ENCODE measurements around the gene TH.
"Not testable (repeated sequence)": the region's sequence is repeated elsewhere in the genome, so short reads cannot be mapped to it uniquely, and the experiment has no call there.

The TH gene

DNA sequence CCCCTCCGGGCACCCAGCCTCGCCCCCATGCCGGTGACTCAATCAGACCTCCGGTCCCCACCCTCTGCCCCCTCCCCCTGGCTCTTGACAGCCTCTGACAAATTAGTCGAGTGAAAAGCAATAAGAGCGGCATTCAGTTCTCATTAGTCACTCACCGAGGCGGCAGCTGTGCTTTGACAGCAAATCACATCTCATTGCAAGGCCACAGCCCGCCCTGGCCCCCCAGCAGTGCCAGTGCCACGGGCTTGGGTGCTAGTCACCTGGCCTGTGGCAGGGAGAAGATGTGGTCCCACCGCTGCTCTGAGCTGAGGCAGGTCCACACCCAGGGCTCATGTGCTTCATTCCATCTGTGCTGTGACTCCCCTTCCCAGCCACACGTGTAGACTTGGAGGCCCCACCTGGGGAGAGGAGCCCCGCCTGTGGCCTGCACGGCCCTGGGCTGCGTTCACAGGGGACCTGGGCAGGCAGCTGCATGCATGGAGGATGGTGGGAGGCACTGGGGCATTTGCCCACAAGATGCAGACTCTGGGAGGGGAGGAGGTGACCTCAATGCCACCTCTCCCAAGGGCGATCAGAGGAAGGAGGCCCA lies 7.4 kb upstream of the TH start:
- POLR2A ChIA-PET = no interaction called here
- DNase-seq (ENCODE audit: extremely low spot score) = no peak
- CTCF ChIA-PET = interaction anchor here (0.8 kb wide), 2 partner anchors 16 to 242 kb away, joined by 3 read pairs; no protein-coding TSS in a partner anchor
- TF ChIP-seq, protein P1, sequence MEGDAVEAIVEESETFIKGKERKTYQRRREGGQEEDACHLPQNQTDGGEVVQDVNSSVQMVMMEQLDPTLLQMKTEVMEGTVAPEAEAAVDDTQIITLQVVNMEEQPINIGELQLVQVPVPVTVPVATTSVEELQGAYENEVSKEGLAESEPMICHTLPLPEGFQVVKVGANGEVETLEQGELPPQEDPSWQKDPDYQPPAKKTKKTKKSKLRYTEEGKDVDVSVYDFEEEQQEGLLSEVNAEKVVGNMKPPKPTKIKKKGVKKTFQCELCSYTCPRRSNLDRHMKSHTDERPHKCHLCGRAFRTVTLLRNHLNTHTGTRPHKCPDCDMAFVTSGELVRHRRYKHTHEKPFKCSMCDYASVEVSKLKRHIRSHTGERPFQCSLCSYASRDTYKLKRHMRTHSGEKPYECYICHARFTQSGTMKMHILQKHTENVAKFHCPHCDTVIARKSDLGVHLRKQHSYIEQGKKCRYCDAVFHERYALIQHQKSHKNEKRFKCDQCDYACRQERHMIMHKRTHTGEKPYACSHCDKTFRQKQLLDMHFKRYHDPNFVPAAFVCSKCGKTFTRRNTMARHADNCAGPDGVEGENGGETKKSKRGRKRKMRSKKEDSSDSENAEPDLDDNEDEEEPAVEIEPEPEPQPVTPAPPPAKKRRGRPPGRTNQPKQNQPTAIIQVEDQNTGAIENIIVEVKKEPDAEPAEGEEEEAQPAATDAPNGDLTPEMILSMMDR (IDR thresholded peaks at IDR 0.05; ENCODE audit: control extremely low read depth, extremely low read depth, low read depth, missing control alignments) = no peak

DNA sequence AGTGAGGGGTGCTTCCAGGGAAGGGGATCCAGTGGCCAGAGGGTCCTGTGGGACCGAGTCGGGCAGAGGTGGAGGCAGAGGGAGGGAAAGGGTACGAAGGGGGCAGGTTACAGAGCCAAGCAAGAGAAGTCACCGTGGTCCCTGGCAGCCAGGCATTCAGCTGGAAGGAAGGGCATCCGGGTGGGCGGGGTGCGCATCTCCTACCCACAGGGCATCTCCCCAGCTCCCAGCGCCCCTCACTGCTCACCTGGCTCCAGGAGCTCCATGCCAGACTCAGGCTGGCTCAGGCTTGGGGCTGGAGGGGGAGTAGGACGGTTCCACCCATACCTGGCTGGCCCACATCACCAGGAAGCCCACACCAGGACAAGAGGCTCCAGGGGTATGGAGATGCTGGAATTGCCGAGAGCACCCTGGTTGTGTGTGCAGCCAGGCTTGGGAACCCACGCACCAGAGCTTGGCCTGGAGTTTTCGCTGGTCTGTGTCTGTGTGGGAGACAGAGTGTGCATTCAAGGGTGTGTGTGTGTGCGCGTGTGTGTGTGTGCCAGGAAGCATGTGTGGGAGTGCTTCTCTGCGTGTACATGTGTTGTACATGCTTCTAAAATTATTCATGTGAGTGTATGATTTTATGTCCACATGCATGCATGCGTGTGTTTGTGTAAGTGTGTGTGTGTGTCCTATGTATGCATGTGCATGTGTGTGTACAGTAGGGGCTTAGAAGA lies 6.6 kb upstream of the TH start:
- POLR2A ChIA-PET; DNase-seq (ENCODE audit: extremely low spot score); CTCF ChIA-PET: not testable (repeated sequence)

DNA sequence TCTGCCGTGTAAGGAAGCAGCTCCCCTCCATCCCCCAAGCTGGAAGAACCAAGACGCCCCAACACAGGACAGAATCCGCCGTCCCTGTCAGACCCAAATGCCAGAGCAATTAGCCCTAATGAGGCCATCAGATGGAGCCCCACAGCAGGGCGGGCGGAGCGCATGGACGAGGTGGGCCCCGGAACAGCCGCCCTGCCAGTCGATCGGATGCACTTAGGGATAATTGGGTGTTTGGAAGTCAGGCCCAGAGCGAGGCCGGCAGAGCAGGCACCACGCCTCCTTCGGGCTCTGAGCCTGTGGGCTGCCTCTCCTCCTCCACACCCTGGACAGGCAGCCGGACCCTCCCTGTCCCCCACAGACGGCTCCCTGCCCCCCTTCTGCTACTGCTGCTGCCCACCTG lies 5.5 kb upstream of the TH start:
- TF ChIP-seq, protein P1 (IDR thresholded peaks at IDR 0.05; ENCODE audit: control extremely low read depth, extremely low read depth, low read depth, missing control alignments) = no peak
- CTCF ChIA-PET = no interaction called here
- POLR2A ChIA-PET = no interaction called here
- DNase-seq (ENCODE audit: extremely low spot score) = no peak

DNA sequence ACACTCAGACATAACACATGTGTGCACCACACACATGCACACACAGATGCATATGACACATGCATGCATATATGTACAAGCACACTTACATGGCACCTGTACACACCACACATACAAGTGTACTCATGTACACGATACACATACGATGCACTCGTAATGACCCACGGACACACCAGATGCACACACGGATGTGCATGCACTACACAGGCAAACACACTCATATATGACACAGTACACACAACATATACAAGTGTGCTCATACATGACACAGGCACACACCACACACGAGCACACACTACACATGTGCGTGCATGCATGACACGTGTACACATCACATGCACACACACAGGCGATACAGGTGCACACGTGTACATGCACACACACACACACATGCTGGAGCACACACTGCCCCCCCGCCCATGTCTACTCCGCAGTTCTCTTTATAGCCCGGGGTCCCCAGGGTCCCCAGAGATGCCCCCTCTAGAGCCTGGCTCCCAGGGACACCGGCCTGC lies 4.8 kb upstream of the TH start:
- DNase-seq (ENCODE audit: extremely low spot score) = no peak
- TF ChIP-seq, protein P1 (IDR thresholded peaks at IDR 0.05; ENCODE audit: control extremely low read depth, extremely low read depth, low read depth, missing control alignments) = no peak
- CTCF ChIA-PET = no interaction called here
- POLR2A ChIA-PET = no interaction called here

DNA sequence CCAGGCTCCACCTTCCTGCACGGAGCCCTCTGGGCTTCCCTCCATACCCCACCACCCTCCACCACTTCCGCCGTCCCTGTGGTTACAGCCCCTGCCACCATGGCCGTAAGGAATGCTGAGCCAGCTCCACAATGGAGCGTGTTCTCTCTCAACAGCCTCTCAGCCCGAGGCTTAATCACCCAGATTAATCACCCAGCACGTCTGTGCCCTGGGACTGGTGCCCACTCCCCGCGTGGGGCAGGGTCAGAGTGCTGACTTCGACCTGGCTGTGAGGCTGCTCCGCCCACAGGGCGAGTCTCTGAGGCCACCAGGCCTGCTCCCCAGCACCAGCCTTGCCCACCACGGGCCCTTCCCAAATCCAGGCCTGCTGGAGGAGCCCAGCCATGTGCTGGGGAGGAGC lies 4.0 kb upstream of the TH start:
- POLR2A ChIA-PET = no interaction called here
- CTCF ChIA-PET = no interaction called here
- no peak for DNase-seq (ENCODE audit: extremely low spot score)
- TF ChIP-seq, protein P1 (IDR thresholded peaks at IDR 0.05; ENCODE audit: control extremely low read depth, extremely low read depth, low read depth, missing control alignments) = no peak

DNA sequence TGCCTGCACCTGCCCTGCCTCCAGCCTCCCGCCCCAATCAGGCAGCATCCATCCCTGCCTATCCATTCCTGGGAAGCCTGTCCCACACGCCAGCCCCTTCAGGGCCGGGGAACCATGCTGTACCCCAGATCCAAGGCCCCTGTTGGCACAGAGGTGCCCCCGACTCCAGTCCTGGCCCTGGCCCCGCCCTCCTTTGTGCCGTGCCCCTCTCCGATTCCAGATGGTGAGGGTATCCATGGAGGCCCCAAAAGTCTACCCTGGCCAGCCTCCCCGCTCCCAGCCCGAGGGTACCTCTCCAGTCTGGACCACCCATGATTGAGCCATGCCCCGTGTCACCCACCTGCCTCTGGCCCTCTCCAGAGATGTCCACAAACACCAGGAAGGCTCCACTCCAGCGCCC lies 2.7 kb upstream of the TH start:
- TF ChIP-seq, protein P1 (IDR thresholded peaks at IDR 0.05; ENCODE audit: control extremely low read depth, extremely low read depth, low read depth, missing control alignments) = no peak
- DNase-seq (ENCODE audit: extremely low spot score) = no peak
- ChIA-PET CTCF (interaction anchor here (1.3 kb wide), 1 partner anchor 10 kb away, joined by 3 read pairs; no protein-coding TSS in a partner anchor), POLR2A (no interaction called here)

DNA sequence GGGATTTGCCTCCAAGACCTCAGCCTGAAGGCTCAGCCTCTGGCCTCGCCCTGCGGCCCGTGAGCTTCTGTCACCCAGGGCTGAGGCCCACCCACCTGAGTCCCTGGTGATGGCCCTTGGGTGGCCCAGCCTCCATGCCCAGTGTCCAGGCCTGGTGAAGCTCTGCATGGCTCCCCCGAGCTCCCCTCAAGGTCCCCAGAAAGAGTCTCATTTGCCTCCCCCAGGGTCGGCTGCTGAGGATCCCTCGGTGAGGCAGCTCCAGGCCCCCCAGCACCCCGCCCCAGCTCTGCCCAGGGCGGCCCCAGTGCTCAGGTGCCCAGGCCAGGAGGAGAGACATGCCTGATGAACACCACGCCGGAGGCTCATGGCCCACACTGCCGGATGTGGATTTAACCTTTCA lies 2.1 kb upstream of the TH start:
- CTCF ChIA-PET = interaction anchor here (1.3 to 1.6 kb wide), 2 partner anchors 10 to 22 kb away, joined by 3 to 4 read pairs; no protein-coding TSS in a partner anchor
- TF ChIP-seq, protein P1 (IDR thresholded peaks at IDR 0.05; ENCODE audit: control extremely low read depth, extremely low read depth, low read depth, missing control alignments) = no peak
- DNase-seq (ENCODE audit: extremely low spot score) = no peak
- POLR2A ChIA-PET = no interaction called here
